HG03025 (cell line): ENCODE data around the gene CTNNA3.

Experiments used
- ATAC-seq: cut with Tn5 transposase; IDR thresholded peaks from one replicate; pipeline ENCODE4 v1.9.1; 2021; ENCODE audit warnings: mild to moderate bottlenecking, moderate library complexity; ENCODE audit not compliant: unreplicated experiment, low FRiP score

Gene CTNNA3

DNA sequence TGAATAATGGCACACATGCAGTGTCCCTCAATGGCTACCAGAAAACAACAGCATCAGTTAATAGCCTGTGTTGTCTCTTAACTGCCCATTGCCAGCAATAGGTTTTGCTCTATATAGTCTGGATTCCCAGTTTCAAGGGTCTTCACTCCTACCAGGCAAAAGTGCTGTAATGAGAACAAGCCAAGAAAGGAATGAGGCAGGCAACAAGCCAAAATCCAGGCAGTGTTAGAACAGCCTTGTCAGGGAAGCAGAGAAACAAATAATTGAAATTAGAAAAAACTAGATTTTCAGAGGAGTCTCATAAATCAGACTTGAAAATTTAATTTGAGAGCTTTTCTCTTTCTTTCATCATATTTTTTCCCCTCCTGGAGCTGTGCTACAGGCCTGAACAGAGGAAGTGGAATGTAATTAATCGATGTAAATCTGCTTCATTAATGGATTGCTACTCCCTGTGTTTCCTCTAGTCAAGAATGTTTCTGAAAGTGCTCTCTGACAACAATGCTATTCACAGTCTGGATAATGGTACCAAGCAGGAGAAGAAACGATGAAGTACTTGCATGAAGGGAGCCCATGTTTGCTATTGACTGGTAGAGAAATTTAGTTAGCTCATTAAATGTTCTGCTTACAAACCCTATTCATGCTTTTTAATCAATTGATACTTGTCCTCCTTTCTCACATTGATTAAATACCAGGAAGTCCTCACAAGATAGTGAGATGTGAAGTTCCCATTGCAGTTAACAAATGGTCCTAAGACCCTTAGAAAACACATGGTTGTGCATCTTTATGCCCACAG, 972.2 kb downstream of the CTNNA3 start:
- ATAC-seq = no peak

DNA sequence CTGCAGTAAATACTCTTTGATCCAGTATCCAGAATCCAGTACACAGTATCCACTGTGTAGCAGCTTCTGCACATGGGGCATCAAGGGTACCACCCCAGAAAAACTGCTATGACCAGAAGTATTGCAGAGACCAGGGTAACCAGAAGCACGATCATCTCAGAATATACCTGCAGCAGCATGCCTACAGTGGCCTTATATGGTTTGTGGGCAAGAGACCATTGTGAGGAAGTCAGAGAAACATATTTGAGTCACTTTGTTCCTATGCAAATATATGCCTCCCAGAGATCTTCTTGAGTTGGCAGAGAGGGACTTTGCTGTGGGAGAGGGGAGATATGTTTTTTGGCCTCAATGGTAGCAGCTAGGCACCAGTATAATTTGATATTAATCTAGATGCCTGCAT, 976.5 kb downstream of the CTNNA3 start:
- no peak for ATAC-seq

- no peak for ATAC-seq
Observed at GRCh38 chr10:66717231-66717981, 978.6 kb downstream of the CTNNA3 start.

GRCh38 chr10:66714741-66715140, 981.3 kb downstream of the CTNNA3 start:
- no peak for ATAC-seq

GRCh38 chr10:66713387-66713786, 982.6 kb downstream of the CTNNA3 start:
- ATAC-seq = no peak

DNA sequence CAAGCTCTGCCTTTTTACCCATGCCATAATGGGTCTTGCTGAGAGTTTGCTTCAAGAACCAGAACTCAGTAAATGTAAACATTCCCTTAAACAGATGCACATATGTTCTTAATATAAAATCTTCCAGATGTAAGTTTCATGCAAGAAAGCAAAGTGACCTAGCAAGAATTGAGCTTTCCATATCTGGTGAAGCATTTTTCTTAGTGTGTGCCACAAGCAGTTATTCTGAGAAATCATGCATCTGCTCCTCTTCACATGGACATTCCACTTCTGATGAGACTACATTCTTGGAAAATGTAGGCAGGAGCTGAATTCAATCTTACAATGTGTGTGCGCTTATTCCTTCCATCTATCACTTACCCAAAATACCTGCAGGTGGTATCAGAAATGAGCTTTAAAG, 997.9 kb downstream of the CTNNA3 start:
- no peak for ATAC-seq

DNA sequence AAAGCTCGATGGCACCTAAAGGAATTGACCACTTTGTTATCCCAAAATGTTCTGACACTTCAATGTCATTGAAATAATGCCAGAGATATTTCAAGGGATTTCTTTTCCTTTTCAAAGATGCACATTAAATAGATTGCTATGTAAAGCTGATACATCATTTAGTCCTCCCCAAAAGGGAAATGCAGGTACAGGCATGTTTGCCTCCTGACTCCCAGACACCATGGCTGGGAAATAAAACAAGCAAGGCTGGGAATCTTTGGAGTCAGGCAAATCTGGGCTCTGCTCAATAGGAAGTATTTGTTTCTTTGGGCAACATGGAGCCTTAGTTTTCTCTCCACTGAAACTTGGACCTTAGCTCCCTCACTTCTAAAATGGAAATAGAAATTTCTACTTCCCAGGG, 1000.9 kb downstream of the CTNNA3 start:
- ATAC-seq = no peak

GRCh38 chr10:66684581-66684980, 1011.4 kb downstream of the CTNNA3 start:
- no peak for ATAC-seq

GRCh38 chr10:66680886-66681285, 1015.1 kb downstream of the CTNNA3 start:
- ATAC-seq = no peak

- ATAC-seq = no peak
Observed at GRCh38 chr10:66678521-66678920, 1017.5 kb downstream of the CTNNA3 start.

DNA sequence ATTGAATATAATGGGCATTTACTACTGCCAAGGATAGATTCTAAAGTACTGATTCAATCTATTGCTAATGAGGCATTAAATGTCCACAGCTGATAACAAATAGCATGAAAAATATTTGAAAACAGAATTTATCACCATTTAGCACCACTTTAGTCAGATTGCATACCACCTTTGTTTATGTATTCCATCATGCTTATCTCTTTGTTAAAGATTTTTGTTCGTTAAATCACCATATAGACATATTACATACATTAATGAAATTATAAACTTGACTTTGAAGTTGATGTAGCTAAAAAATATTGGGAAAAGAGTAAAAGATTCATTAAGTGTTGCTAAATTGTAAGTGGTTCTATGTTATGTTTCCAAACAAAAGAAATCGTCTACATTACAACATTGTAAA, 1022.9 kb downstream of the CTNNA3 start:
- no peak for ATAC-seq

GRCh38 chr10:66671562-66671961, 1024.4 kb downstream of the CTNNA3 start:
- ATAC-seq = no peak

DNA sequence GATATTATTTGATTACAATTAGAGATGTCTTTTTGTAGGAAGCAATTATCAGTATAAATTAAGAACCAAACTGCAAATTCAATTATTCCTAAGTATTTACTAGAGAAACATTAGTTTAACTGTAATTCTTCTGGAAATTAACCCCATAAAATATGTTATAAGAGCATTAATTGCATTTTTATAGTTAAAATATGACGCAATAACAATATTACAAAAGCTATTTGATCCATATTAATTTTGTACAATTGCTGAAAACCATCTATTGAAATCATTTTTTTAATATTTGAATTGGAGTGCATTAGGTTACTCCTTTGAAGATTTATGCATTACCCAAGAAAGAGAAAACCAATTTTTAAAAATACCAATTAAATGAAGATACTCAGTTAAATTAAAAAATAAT, 1024.9 kb downstream of the CTNNA3 start:
- no peak for ATAC-seq

GRCh38 chr10:66656499-66656898, 1039.5 kb downstream of the CTNNA3 start:
- ATAC-seq = no peak

DNA sequence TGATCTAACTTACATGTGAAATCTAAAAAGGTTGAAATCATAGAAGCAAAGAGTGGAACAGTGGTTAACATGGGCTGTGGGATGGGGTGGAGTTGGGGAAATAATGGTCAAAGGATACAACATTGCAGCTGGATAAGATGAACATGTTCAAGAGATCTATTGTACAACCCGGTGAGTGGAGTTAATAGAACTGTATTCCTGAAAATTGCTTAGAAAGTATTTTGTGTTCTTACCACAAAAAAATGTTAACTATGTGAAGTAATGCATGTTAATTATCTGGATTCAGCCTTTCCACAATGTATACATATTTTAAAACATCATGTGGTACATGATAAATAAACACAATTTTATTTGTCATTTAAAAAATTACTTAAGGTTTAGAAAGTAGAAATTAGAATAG, 1041.1 kb downstream of the CTNNA3 start:
- no peak for ATAC-seq

DNA sequence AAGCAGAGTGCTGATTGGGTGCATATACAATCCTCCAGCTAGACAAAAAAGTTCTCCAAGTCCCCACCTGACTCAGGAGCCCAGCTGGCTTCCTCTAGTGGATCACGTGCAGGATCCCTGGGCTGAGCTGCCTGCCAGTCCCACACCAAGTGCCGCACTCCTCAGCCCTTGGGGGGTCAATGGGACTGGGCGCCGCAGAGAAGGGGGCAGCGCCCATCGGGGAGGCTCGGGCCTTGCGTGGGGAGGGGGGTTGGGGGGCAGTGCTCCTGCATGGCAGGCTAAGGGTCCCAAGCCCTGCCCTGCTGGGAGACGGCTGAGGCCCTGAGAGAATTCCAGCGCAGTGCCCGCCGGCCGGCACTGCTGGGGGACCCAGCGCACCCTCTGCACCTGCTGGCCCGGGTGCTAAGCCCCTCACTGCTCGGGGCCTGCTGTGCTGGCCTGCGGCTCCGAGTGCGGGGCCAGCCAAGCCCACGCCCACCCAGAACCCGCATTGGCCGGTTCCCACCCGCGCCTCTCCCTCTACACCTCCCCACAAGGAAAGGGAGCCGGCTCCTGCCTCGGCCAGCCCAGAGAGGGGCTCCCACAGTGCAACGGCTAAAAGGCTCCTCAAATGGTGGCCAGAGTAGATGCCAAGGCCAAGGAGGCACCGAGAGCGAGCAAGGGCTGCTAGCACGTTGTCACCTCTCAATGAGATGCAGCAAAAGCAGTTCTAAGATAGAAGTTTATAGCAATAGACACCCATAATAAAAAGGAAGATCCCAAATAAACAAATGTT, 1044.5 kb downstream of the CTNNA3 start:
- ATAC-seq = no peak

DNA sequence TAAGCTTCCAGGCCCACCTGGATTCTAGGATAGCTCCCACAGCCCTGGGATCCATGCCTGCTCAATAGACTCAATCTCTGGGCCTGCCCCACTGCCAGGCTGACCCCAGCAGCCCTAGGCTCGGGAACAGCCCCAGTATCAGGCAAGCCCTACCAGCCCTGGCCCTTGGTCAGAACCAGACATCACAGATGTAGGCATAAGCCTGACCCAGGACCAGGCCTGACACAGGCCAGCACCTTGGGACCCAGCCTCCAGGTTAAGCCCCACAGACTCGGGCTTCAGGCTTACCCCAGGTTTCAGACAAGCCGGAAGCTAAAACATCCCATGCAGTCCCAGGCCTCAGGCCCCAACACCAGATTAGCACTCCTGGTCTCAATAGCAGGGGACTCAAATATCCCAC, 1046.4 kb downstream of the CTNNA3 start:
- no peak for ATAC-seq

DNA sequence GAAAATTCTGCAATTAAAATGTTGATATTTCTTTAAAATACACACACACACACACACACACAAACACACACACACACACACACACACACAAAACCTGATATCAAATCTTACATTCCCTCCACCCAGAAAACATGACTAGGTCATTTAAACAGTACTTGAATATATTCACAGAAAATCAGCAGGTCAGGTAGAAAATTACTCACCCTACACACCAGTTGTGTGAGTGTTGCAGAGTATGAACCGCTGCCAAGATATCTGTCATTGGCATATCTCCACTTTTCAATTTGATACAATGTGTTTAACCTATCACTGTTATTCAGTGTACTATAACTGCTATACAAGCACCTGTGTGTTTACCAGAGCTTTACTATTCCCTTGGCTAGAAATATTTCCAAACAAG, 1053.8 kb downstream of the CTNNA3 start:
- ATAC-seq = no peak

- ATAC-seq = no peak
Observed at GRCh38 chr10:66639371-66639770, 1056.6 kb downstream of the CTNNA3 start.

GRCh38 chr10:66637273-66638036, 1058.5 kb downstream of the CTNNA3 start:
- ATAC-seq = no peak

- no peak for ATAC-seq
Observed at GRCh38 chr10:66629996-66630395, 1066.0 kb downstream of the CTNNA3 start.
